HG02884 (cell line): ENCODE measurements around the gene CSHL1.

Source experiments
- ATAC-seq: cut with Tn5 transposase; IDR thresholded peaks from one replicate; pipeline ENCODE4 v1.9.1; 2021; ENCODE audit warnings: mild to moderate bottlenecking, moderate library complexity; ENCODE audit not compliant: unreplicated experiment

CSHL1 gene

GRCh38 chr17:63911041-63911635, at the start of gene CSHL1:
TSS of gene CSHL1 (minus strand) at chr17:63911258. CDS start at chr17:63911196, 62 bp downstream.
- no peak for ATAC-seq

GRCh38 chr17:63960430-63960829, 49.4 kb upstream of the CSHL1 start:
- no peak for ATAC-seq

- no peak for ATAC-seq
Measured at GRCh38 chr17:63960006-63960405, 48.9 kb upstream of the CSHL1 start.

GRCh38 chr17:63956296-63956920, 45.4 kb upstream of the CSHL1 start:
- ATAC-seq: no peak

- ATAC-seq: no peak
Measured at GRCh38 chr17:63955791-63956190, 44.7 kb upstream of the CSHL1 start.

GRCh38 chr17:63955232-63955631, 44.2 kb upstream of the CSHL1 start:
- ATAC-seq: no peak

GRCh38 chr17:63954402-63955063, 43.5 kb upstream of the CSHL1 start:
- ATAC-seq: no peak

- no peak for ATAC-seq
Measured at GRCh38 chr17:63950940-63951907, 40.2 kb upstream of the CSHL1 start.

GRCh38 chr17:63949576-63950250, 38.7 kb upstream of the CSHL1 start:
- no peak for ATAC-seq

GRCh38 chr17:63948521-63948920, 37.5 kb upstream of the CSHL1 start:
- ATAC-seq: no peak

GRCh38 chr17:63947711-63948330, 36.8 kb upstream of the CSHL1 start:
- no peak for ATAC-seq

- ATAC-seq: no peak
Measured at GRCh38 chr17:63946440-63947363, 35.6 kb upstream of the CSHL1 start.

GRCh38 chr17:63945784-63946439, 34.9 kb upstream of the CSHL1 start:
- no peak for ATAC-seq

- ATAC-seq: no peak
Measured at GRCh38 chr17:63944736-63945499, 33.9 kb upstream of the CSHL1 start.

GRCh38 chr17:63943745-63944144, 32.7 kb upstream of the CSHL1 start:
- ATAC-seq: no peak

- no peak for ATAC-seq
Measured at GRCh38 chr17:63942309-63942985, 31.4 kb upstream of the CSHL1 start.

- no peak for ATAC-seq
Measured at GRCh38 chr17:63941751-63942150, 30.7 kb upstream of the CSHL1 start.
